GM12891 (cell line): ENCODE data around the gene SPC24.

Experiments used
- POLR2A ChIP-seq: IDR thresholded peaks from 2 replicates; pipeline ENCODE4 v1.6.1; 2011; ENCODE audit warnings: low read depth, low read length, control low read depth
- POLR2AphosphoS5 ChIP-seq: IDR thresholded peaks from 2 replicates; pipeline ENCODE4 v1.6.1; 2011; ENCODE audit warnings: low read depth, low read length, control low read depth
- TAF1 ChIP-seq: IDR thresholded peaks from 2 replicates; pipeline ENCODE4 v1.6.1; 2011; ENCODE audit warnings: low read depth, low read length, control low read depth

DNA sequence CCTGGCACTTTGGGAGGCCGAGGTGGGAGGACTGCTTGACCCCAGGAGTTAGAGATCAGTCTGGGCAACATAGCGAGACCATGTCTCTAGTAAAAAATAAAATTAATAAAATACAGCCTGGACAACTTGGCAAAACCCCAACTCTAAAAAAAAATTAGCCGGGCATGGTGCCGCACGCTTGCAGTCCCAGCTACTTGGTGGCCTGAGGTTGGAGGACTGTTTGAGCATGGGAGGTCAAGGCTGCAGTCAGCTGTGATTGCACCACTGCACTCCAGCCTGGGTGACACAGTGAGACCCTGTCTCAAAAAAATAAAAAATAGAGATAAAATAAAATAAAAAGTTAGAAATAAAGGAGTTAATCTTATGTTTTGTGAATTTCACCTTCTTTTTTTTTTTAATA is 15.6 kb upstream of the SPC24 start:
- TF ChIP-seq POLR2AphosphoS5 = no peak
- TF ChIP-seq POLR2A = no peak
- TF ChIP-seq TAF1 = no peak
